Measurements from ENCODE around the gene HES3. TPM values are rescaled to one million over a fixed set of nuclear protein-coding genes. Genes with fewer than 3 reads are reported as not detected.

Gene HES3
- polyA plus RNA-seq, 1 donor, result not detected

GRCh38 chr1:6294890-6295556 is 51.0 kb downstream of the HES3 start:
- Histone ChIP-seq H3K4me3 (ENCODE audit: low read length) (no peak overlapping the region), H3K27ac (ENCODE audit: low read length) (no peak overlapping the region)
- WGBS (ENCODE audit: insufficient coverage, low lambda C conversion rate), result no CpG with 5 or more reads among the region's 23 CpGs

More at GRCh38 chr1:6294890-6295556, 51.0 kb downstream of the HES3 start:
- no peaks in the 10 kb centered on the region for H3K4me1 ChIP-seq (ENCODE audit: control insufficient read depth, insufficient read depth, low read length)
- H3K27me3 ChIP-seq (ENCODE audit: control insufficient read depth, insufficient read depth, low read length), result no peaks in the 10 kb centered on the region
- no peaks in the 10 kb centered on the region for H3K9me3 ChIP-seq (ENCODE audit: control insufficient read depth, low read depth, low read length)
- DNase-seq, result no peak
- peaks cover 12% of the 10 kb centered on the region for H3K36me3 ChIP-seq (ENCODE audit: control insufficient read depth, insufficient read depth, low read length)

Other genes starting within 250 kb of the HES3 start
- 27.9 TPM for gene KCNAB2, start 198.3 kb upstream of the HES3 start, polyA plus RNA-seq
- 2.6 TPM for gene CHD5, start 63.9 kb upstream of the HES3 start, polyA plus RNA-seq
- gene RPL22, start 44.6 kb upstream of the HES3 start, polyA plus RNA-seq, result 1,131 TPM
- gene RNF207, start 38.1 kb upstream of the HES3 start, polyA plus RNA-seq, result 44.5 TPM
- 50.3 TPM for gene ICMT, start 8.2 kb upstream of the HES3 start, polyA plus RNA-seq
- gene GPR153, start 16.9 kb downstream of the HES3 start, polyA plus RNA-seq, result 19.0 TPM
- 28.8 TPM for gene ACOT7, start 149.6 kb downstream of the HES3 start, polyA plus RNA-seq
- 0.75 TPM for gene HES2, start 175.7 kb downstream of the HES3 start, polyA plus RNA-seq
- 256 TPM for gene ESPN, start 180.6 kb downstream of the HES3 start, polyA plus RNA-seq
- gene TNFRSF25, start 222.0 kb downstream of the HES3 start, polyA plus RNA-seq, result 55.2 TPM
- gene PLEKHG5, start 247.5 kb downstream of the HES3 start, polyA plus RNA-seq, result 17.2 TPM